Measurements from ENCODE around the gene SYVN1.
A peak's percentile ranks its signal among the peaks of the same experiment; 100 is the strongest.

Gene SYVN1

GRCh38 chr11:65111159-65111743 lies 23.1 kb downstream of the SYVN1 start:
- no peak for DNase-seq

GRCh38 chr11:65110354-65110861 lies 23.9 kb downstream of the SYVN1 start:
- DNase-seq = peak; percentile 90

GRCh38 chr11:65109231-65110198 lies 24.8 kb downstream of the SYVN1 start:
- no peak for DNase-seq

DNA sequence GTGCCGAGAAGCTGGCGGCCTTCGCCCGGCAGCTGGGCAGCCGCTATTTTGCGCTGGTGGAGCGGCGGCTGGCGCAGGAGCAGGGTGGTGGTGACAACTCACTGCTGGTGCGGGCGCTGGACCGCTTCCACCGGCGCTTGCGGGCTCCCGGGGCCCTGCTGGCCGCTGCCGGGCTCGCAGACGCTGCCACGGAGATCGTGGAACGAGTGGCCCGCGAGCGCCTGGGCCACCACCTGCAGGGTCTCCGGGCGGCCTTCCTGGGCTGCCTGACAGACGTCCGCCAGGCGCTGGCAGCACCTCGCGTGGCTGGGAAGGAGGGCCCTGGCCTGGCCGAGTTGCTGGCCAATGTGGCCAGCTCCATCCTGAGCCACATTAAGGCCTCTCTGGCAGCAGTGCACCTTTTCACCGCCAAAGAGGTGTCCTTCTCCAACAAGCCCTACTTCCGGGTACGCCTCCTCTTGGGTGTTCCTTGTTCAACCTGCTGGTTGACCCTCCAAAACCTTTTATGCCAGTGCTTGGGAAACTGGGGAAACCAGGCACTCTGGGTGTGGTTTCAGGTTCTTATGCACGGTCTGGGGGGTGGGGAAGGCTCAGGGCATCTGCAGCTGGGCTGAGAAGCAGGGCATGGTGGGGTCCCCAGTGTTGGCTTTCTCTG lies 25.7 kb downstream of the SYVN1 start:
- DNase-seq = no peak

GRCh38 chr11:65107751-65108468 lies 26.4 kb downstream of the SYVN1 start:
- DNase-seq = no peak

DNA sequence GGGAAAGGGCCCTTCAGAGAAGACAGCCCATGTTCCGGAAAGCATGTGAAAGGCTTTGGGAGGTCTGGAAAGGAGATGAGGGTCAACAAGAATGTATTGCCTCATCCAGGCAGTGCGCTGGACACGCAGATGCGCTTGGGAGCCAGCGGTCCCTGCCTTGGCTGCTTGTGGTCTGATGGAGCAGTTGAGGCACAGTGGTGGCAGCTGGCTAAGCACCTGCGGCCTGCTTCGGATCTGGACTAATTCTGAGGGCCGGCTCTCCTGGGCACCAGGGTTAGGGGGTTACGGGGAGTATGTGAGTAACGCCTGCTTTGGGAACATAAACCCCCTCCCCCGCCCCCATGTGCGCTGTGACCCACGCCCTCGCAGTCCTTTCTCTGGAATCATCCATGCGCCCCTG lies 27.2 kb downstream of the SYVN1 start:
- no peak for DNase-seq

GRCh38 chr11:65104628-65105027 lies 29.7 kb downstream of the SYVN1 start:
- no peak for DNase-seq

DNA sequence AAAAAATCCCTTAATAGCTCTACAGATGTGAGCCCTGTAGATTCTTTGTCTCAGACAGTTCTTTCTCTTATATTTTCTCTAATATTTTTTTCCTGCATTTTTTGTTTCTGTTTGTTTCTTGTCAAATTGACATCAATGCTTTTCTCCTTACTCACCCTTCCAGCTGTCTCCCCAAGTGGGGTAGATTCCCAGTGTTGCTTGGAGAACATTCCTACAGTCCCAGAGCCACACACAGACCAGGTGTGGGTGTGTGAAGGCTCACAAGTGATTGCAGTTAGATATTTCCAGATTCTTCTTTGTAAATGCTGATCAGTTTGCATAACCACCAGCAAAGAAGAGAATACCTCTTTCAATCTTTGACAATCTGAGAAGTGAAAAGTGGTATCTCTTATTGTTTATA lies 30.8 kb downstream of the SYVN1 start:
- DNase-seq = no peak

GRCh38 chr11:65102142-65103095 lies 31.9 kb downstream of the SYVN1 start:
- DNase-seq = no peak

DNA sequence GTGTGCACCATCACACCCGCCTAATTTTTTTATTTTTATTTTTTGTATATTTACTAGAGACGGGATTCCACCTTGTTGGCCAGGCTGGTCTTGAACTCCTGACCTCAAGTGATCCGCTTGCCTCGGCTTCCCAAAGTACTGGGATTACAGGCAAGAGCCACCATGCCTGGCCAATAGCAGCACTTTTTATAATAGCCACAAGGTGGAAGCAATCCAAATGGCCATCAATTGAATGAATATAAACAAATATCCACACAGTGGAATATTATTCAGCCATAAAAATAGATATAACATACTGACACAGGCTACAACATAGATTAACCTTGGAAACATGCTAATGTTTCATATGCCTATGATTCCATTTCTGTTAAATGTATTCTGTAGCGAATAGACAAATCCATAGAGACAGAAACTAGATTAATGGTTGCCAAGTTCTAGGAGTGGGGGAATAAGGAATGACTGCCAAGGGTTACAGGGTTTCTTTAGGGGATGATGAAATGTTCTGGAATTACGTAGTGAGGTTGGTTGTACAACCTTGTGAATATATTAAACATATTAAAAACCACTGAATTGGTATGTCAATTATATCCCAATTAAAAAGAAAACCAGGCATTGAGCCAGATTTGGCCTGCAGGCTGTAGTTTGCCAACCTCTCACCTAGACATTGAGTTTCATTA lies 33.5 kb downstream of the SYVN1 start:
- DNase-seq = no peak

- DNase-seq = no peak
These were observed 37.4 kb downstream of the SYVN1 start for GRCh38 chr11:65096926-65097325.

- DNase-seq = peak; percentile 88
These were observed 38.1 kb downstream of the SYVN1 start, which contains the start of gene VPS51 for GRCh38 chr11:65095974-65096806. VPS51 (plus strand) TSS chr11:65096214; CDS start chr11:65096251, 37 bp downstream.

DNA sequence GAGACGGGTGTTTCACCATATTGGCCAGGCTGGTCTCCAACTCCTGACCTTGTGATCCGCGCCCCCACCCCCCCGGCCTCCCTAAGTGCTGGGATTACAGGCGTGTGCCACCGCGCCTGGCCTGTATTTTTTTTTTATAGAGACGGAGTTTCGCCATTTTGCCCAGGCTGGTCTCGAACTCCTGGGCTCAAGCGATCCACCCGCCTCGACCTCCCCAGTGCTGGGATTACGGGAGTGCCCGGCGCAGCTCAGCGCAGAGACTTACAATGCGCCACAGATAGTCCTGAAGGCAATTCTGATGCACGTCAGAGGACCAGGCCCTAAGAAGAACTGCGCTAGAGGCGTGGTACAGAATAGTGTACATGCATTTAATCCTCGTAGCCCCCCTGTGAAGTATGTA lies 38.9 kb downstream of the SYVN1 start:
- no peak for DNase-seq

- no peak for DNase-seq
These were observed 43.7 kb downstream of the SYVN1 start for GRCh38 chr11:65090628-65091027.

DNA sequence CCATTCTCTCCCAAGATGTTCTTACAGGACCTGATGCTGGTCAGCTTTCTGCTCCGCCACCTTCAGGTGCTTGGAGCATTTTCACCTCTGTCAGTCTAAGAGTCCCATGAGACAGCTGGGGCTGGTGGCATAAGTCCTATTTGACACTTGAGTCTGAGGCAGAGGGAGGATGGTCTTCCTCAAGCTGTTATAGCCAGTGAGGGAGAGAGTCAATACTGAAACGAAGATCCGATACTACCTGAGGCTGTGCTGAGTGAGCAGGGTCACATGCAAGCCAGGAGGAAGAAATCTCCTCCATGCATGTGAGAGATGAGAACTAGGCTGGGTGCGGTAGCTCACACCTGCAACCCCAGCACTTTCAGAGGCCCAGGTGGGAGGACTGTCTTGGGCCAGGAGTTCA lies 44.7 kb downstream of the SYVN1 start:
- no peak for DNase-seq

DNA sequence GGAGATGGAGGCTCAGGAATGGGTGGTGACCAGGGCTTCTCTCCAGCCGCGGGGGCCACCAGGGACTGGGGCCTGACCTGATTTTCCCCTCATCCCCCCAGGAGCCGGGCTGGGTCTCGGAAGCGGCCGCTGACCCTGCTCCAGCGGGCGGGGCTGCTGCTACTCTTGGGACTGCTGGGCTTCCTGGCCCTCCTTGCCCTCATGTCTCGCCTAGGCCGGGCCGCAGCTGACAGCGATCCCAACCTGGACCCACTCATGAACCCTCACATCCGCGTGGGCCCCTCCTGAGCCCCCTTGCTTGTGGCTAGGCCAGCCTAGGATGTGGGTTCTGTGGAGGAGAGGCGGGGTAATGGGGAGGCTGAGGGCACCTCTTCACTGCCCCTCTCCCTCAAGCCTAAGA lies 46.5 kb downstream of the SYVN1 start:
- no peak for DNase-seq

DNA sequence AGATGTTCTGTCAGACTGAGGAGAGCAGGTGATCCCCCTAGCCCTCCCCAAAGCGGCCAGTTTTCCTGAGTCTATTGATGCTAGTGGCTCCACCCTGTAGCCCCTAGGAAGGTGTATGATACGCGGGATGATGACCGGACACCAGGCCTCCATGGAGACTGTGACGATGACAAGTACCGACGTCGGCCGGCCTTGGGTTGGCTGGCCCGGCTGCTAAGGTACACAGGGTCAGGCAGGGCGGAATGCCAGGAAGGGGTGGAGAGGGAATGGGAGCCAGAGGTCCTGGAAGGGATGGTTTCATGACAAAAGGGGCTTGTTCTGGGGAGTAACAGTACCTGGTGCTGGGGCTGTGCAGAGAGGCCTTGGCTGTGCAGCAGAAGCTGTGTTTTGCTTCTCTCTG lies 47.1 kb downstream of the SYVN1 start:
- DNase-seq = no peak

GRCh38 chr11:65086809-65087208 lies 47.5 kb downstream of the SYVN1 start:
- DNase-seq = no peak

GRCh38 chr11:65085446-65085845 lies 48.9 kb downstream of the SYVN1 start:
- DNase-seq = no peak

Measured in KG1 (cell line).